Measurements from ENCODE around the gene CNBP.

DNA sequence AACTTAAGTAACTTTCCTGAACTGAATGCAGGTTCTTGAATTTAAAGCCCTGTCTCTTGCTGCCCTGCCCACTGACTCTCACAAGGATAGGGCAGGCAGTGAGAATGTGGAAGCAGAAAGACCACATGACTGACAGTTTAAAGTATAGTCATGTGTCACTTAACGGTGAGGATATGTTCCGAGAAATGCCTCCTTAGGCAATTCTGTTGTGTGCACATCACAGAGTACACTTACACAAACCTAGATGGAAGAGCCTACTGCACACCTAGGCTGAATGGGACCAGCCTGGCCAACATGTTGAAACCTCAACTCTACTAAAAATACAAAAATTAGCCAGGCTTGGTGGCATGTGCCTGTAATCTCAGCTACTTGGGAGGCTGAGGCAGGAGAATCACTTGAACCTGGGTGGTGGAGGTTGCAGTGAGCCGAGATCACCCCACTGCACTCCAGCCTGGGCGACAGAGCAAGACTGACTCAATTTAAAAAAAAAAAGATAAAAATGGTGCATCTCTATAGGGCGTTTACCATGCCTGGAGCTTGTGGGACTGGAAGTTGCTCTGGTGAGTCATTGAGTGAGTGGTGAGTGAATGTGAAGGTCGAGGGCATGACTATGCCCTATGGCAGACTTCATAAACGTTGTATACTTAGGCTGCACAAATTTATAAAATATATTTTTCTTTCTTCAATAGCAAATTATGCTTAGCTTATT, 46.8 kb upstream of the CNBP start:
- TF ChIP-seq CTCF (conservative IDR thresholded peaks at IDR 0.05): no peak
- no peak for TF ChIP-seq ZFX (IDR thresholded peaks at IDR 0.05)

All from C4-2B (cell line).